Body of pancreas (tissue), 4 donors: ENCODE data around the gene OR5H2.

Experiments used
- CTCF ChIP-seq, 7 experiments: fragments of 450-650 bp in 4 of 7; fragments of 200-600 bp in 3 of 7; sonication (generic) in 3 of 7; IDR thresholded peaks; one replicate each; pipeline ENCODE4 v1.5.1; 2016 to 2019; ENCODE audit warnings: antibody characterized with exemption in 7 of 7
- POLR2A ChIP-seq, 3 donors: fragments of 450-650 bp; IDR thresholded peaks; one replicate each; pipeline ENCODE4 v1.6.1; 2016; ENCODE audit warnings: antibody characterized with exemption in 3 of 3, mild to moderate bottlenecking in 2 of 3

DNA sequence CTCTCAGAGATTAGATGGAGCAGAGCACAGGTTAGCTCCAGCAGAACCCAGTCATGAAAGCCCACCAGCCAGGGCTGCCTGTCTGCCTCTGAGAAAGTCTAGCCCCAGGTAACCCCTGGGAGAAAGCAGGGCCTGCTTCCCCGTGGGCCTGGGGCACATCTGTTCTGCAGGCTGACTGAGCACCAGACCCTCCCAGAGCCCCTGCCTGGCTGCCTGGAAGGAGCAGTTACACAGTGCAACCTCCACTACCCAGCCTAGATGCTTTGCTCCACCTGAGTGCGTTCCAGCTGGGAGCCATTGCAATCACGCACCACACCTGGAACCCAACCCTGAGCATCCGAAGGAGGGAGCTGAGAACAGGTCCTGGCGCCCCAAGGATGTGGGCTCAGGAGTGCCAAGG, 46.6 kb downstream of the OR5H2 start:
- TF ChIP-seq CTCF (IDR thresholded peaks at IDR 0.05) (no peak), POLR2A (IDR thresholded peaks at IDR 0.05) (no peak)
